MM.1S (cell line): ENCODE measurements around the gene BET1L.

Experiments used
- CTCF ChIP-seq: fragments of 300-600 bp; sonication (generic); IDR thresholded peaks from 2 replicates; pipeline ENCODE4 v1.5.1; 2016; ENCODE audit warnings: antibody characterized with exemption, low read length, mixed read lengths
- EZH2 ChIP-seq: fragments of 300-600 bp; sonication (generic); optimal IDR thresholded peaks from 2 replicates; pipeline ENCODE3; 2017; ENCODE audit warnings: low read depth, mild to moderate bottlenecking, antibody characterized with exemption, low read length, mixed read lengths
- EZH2phosphoT487 ChIP-seq: fragments of 300-600 bp; sonication (generic); IDR thresholded peaks from 2 replicates; pipeline ENCODE4 v1.6.1; 2018; ENCODE audit warnings: antibody characterized with exemption, low read length

- no peak for TF ChIP-seq CTCF
- TF ChIP-seq EZH2: no peak
- no peak for TF ChIP-seq EZH2phosphoT487
Measured at GRCh38 chr11:221539-221938, 14.3 kb upstream of the BET1L start.
